Measurements from ENCODE around the gene DNHD1.

Gene DNHD1

GRCh38 chr11:6529266-6529665 lies 32.2 kb downstream of the DNHD1 start:
- H3K4me3 ChIP-seq (ENCODE audit: low read depth, low read length), result no peak overlapping the region
- no peak for TF ChIP-seq CTCF (conservative IDR thresholded peaks at IDR 0.05; ENCODE audit: low read depth, low read length)
- DNase-seq (ENCODE audit: low read depth), result no peak

- no peak for DNase-seq (ENCODE audit: low read depth)
- no peak overlapping the region for H3K4me3 ChIP-seq (ENCODE audit: low read depth, low read length)
- TF ChIP-seq CTCF (conservative IDR thresholded peaks at IDR 0.05; ENCODE audit: low read depth, low read length), result no peak
Measured at GRCh38 chr11:6530848-6531247, 33.8 kb downstream of the DNHD1 start.

GRCh38 chr11:6531267-6531752 lies 34.2 kb downstream of the DNHD1 start:
- H3K4me3 ChIP-seq (ENCODE audit: low read depth, low read length), result no peak overlapping the region
- DNase-seq (ENCODE audit: low read depth), result peak; percentile 66
- TF ChIP-seq CTCF (conservative IDR thresholded peaks at IDR 0.05; ENCODE audit: low read depth, low read length), result peak; percentile 87

- no peak for TF ChIP-seq CTCF (conservative IDR thresholded peaks at IDR 0.05; ENCODE audit: low read depth, low read length)
- no peak for DNase-seq (ENCODE audit: low read depth)
- H3K4me3 ChIP-seq (ENCODE audit: low read depth, low read length), result no peak overlapping the region
Measured at GRCh38 chr11:6538456-6538855, 41.4 kb downstream of the DNHD1 start.

- no peak overlapping the region for H3K4me3 ChIP-seq (ENCODE audit: low read depth, low read length)
- no peak for DNase-seq (ENCODE audit: low read depth)
- no peak for TF ChIP-seq CTCF (conservative IDR thresholded peaks at IDR 0.05; ENCODE audit: low read depth, low read length)
Measured at GRCh38 chr11:6538945-6539344, 41.9 kb downstream of the DNHD1 start.

- no peak for DNase-seq (ENCODE audit: low read depth)
- no peak overlapping the region for H3K4me3 ChIP-seq (ENCODE audit: low read depth, low read length)
- no peak for TF ChIP-seq CTCF (conservative IDR thresholded peaks at IDR 0.05; ENCODE audit: low read depth, low read length)
Measured at GRCh38 chr11:6539748-6540268, 42.7 kb downstream of the DNHD1 start.

GRCh38 chr11:6541356-6541755 lies 44.3 kb downstream of the DNHD1 start:
- H3K4me3 ChIP-seq (ENCODE audit: low read depth, low read length), result no peak overlapping the region
- no peak for DNase-seq (ENCODE audit: low read depth)
- TF ChIP-seq CTCF (conservative IDR thresholded peaks at IDR 0.05; ENCODE audit: low read depth, low read length), result no peak

Measured in choroid plexus epithelial cell (primary cell).